GM12865 (cell line): Measurements from ENCODE around the gene KDM1B.
"Not testable (repeated sequence)": the region's sequence is repeated elsewhere in the genome, so short reads cannot be mapped to it uniquely, and the experiment has no call there.

Experiments
- DNase-seq: peaks from one replicate; pipeline ENCODE4 v3.0.0; 2010; ENCODE audit warnings: low read depth
- H3K4me3 ChIP-seq: 2 replicates; pipeline ENCODE4 v1.5.1; 2011; ENCODE audit warnings: mild to moderate bottlenecking, low read depth, low read length, control low read depth
- CTCF ChIP-seq: IDR thresholded peaks from 2 replicates; pipeline ENCODE4 v1.5.1; 2011; ENCODE audit warnings: low read length, control low read depth, low read depth, inconsistent platforms; ENCODE audit not compliant: insufficient read depth; ENCODE audit errors: missing control alignments

Gene KDM1B

DNA sequence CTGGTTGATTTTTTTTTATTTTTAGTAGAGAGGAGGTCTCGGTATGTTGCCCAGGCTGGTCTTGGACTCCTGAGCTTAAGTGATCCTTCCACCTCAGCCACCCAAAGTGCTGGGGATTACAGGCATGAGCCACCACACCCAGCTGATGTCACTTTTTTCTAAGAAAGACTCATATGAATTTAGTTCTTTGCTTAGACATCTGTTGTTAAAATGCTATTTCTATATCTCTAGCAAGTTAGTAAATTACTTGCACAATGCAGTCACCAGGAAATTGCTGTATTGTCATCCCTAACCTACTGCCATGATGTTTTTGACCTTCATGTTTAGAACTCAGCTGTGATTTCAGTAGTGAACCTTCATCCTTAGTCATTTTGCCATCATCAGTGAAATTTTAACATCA, 5.7 kb downstream of the KDM1B start:
- no peak for DNase-seq
- TF ChIP-seq CTCF = no peak
- H3K4me3 ChIP-seq = no peak overlapping the region

GRCh38 chr6:18161431-18161830, 6.2 kb downstream of the KDM1B start:
- H3K4me3 ChIP-seq = no peak overlapping the region
- TF ChIP-seq CTCF = no peak
- DNase-seq = no peak

DNA sequence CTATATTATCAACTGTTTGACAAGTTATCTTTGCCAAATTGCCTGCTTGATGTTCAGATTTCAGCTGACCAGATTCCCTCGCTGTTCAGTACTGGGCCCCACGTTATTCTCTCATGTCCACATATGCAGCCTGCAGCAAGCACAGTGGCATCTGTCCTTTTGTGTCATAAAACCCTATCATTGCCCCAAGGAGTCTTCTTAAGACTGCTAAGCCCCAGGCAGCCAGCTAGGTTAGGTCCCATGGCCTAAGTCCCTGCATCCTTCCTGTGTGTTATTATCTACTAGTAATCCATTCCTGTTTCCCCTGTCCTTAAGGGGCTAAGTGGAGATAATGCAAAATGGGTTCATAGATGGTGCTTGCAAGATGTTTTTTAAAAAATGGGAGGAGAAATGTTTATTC, 7.2 kb downstream of the KDM1B start:
- no peak for TF ChIP-seq CTCF
- H3K4me3 ChIP-seq = no peak overlapping the region
- no peak for DNase-seq

- TF ChIP-seq CTCF = no peak
- no peak overlapping the region for H3K4me3 ChIP-seq
- DNase-seq = no peak
Measured at GRCh38 chr6:18165751-18166150, 10.5 kb downstream of the KDM1B start.

GRCh38 chr6:18166312-18167036, 11.3 kb downstream of the KDM1B start:
- TF ChIP-seq CTCF = no peak
- no peak overlapping the region for H3K4me3 ChIP-seq
- no peak for DNase-seq

DNA sequence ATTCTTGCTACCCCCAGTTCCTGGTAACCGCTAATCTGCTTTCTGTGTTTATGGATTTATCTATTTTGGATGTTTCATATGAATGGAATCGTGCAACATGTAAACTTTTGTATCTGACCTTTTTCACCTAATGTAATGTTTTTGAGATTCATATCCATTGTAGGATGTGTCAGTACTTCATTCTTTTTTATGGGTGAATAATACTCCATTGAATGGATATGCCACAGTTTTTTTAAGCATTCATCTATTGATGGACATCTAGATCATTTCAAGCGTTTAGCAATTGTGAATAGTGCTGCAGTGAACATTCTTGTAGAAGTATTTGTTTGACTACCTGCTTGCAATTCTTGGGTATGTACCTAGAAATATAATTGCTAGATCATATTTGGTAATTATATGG, 13.0 kb downstream of the KDM1B start:
- no peak for TF ChIP-seq CTCF
- H3K4me3 ChIP-seq = no peak overlapping the region
- DNase-seq = no peak

DNA sequence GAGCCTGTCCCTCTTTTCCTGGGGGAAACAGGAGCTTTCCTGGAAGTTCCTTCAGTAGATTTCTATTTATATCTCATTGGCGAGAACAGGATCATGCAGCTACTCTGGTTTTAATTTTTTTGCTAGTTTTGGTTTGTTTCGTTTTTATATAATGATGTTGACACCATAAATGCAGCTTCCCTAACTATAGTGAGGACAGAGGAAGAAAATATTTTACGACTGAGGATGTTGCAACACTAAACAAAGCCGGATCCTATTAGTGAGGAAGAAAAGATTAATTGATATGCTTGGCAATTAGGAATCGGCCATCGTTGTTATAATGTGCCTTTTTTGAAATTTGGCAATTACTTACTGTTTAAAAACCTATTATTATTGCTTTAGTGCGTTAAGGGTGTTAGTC, 16.6 kb downstream of the KDM1B start:
- TF ChIP-seq CTCF = no peak
- no peak for DNase-seq
- no peak overlapping the region for H3K4me3 ChIP-seq

- not testable (repeated sequence) for H3K4me3 ChIP-seq, DNase-seq
Measured at GRCh38 chr6:18176198-18176597, 21.0 kb downstream of the KDM1B start.
